BLaER1 (cell line): ENCODE data around the gene TBC1D3B.
"Not testable (repeated sequence)": the region's sequence is repeated elsewhere in the genome, so short reads cannot be mapped to it uniquely, and the experiment has no call there.

Experiments used
- H3K27ac ChIP-seq: shearing (Covaris generic); formaldehyde crosslinking; 2 replicates; pipeline ENCODE4 v1.8.1; 2022
- H3K27me3 ChIP-seq: shearing (Covaris generic); formaldehyde crosslinking; 2 replicates; pipeline ENCODE4 v1.8.1; 2022
- H3K36me3 ChIP-seq: shearing (Covaris generic); formaldehyde crosslinking; 2 replicates; pipeline ENCODE4 v1.8.1; 2022
- H3K4me1 ChIP-seq: shearing (Covaris generic); formaldehyde crosslinking; 2 replicates; pipeline ENCODE4 v1.8.1; 2022
- H3K4me2 ChIP-seq: shearing (Covaris generic); formaldehyde crosslinking; 2 replicates; pipeline ENCODE4 v1.8.1; 2022
- H3K4me3 ChIP-seq: shearing (Covaris generic); formaldehyde crosslinking; 2 replicates; pipeline ENCODE4 v1.8.1; 2022
- H3K9ac ChIP-seq: shearing (Covaris generic); formaldehyde crosslinking; 2 replicates; pipeline ENCODE4 v1.8.1; 2022
- H3K9me3 ChIP-seq: shearing (Covaris generic); formaldehyde crosslinking; 2 replicates; pipeline ENCODE4 v1.8.1; 2022
- H4K20me1 ChIP-seq: shearing (Covaris generic); formaldehyde crosslinking; 2 replicates; pipeline ENCODE4 v1.8.1; 2022
- Cebpa-rat ChIP-seq: shearing (Covaris generic); IDR thresholded peaks from 2 replicates; pipeline ENCODE4 v1.8.1; 2022

The TBC1D3B gene

DNA sequence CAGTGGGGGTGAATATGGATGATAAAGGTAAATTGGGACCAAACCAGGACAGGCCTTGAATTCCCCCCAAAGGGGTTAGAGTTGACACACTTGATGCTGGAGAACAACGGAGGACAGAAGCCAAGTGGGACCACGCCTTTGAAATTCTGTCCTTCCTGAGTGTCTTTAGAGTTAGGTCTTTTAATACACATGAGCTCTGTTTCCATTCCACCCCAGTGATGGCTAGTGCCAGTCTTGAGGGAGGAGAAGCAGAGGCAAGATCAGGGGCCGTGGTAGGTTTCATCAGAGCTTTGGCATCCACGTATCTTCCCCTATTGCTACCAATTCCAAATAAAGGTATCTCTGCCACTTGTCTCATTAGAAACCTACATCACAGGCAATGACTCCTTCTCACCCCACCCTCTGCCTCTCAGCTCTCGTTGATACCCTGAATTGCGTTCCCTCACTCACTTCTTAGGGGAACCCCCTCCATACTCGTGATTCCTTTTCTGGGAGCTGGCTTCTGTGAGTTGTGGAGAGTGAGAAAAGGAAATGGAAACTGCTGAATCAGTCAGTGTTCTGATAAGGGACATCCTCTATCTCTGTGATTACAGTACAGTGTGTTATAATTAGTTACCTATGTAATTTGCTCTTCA is 22.5 kb upstream of the TBC1D3B start:
- Histone ChIP-seq H3K27ac (no peak overlapping the region; the same call in 1 of the 2 replicates), H3K4me3 (no peak overlapping the region), H4K20me1 (no peaks in the 10 kb centered on the region), H3K9ac (no peak overlapping the region), H3K27me3 (no peaks in the 10 kb centered on the region), H3K36me3 (no peaks in the 10 kb centered on the region), H3K4me1 (peaks cover 73% of the 10 kb centered on the region), H3K9me3 (no peaks in the 10 kb centered on the region), H3K4me2 (peak overlapping the region; percentile 61)
- TF ChIP-seq Cebpa-rat: no peak

DNA sequence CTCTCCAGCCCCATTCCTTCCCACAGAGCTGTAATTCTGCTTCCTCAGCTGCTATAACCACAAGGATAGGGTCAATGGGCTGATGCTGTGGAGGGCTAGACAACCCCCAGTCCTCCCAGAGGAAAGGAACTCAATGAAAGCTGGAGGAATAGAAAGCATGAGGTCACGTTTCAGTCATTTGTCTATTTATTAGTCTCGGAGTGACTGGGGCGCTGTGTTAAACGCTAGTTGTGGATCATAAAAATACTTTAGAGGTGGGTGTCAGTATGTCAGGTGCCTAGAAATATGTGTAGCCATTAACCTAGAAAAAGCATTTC is 20.9 kb upstream of the TBC1D3B start:
- H3K9me3 ChIP-seq: no peaks in the 10 kb centered on the region
- no peaks in the 10 kb centered on the region for H4K20me1 ChIP-seq
- H3K27ac ChIP-seq: no peak overlapping the region; the same call in 1 of the 2 replicates
- H3K4me1 ChIP-seq: peaks cover 68% of the 10 kb centered on the region
- H3K9ac ChIP-seq: peak overlapping the region; percentile 26; the same call in 1 of the 2 replicates
- peak overlapping the region; percentile 82 for H3K4me2 ChIP-seq
- no peak for TF ChIP-seq Cebpa-rat
- H3K27me3 ChIP-seq: no peaks in the 10 kb centered on the region
- no peaks in the 10 kb centered on the region for H3K36me3 ChIP-seq
- no peak overlapping the region for H3K4me3 ChIP-seq

DNA sequence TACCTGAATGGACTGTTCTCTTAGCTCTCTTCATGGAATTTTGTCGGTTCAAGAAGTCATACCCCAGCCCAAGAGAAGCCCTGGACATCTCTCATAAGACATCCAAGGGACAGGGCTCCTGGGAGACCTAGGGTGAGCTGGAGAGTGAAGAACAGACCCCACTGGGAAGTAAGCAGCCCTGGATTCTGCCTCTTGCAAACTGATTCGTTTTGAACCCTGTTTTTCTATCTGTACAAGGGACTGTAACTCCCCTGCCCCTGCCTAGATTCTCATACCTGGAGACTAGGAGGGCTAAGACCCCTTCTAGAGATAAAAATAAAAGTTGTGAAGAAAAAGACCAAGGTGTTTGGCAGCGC is 19.7 kb upstream of the TBC1D3B start:
- H3K9ac ChIP-seq: 0 out of 2 replicates have a peak overlapping the region, but pooled peaks have one; percentile 19
- no peaks in the 10 kb centered on the region for H4K20me1 ChIP-seq
- peak overlapping the region; percentile 82 for H3K4me2 ChIP-seq
- peaks cover 67% of the 10 kb centered on the region for H3K4me1 ChIP-seq
- H3K27me3 ChIP-seq: no peaks in the 10 kb centered on the region
- H3K27ac ChIP-seq: peak overlapping the region; percentile 59; the same call in 1 of the 2 replicates
- TF ChIP-seq Cebpa-rat: no peak
- no peak overlapping the region for H3K4me3 ChIP-seq
- no peaks in the 10 kb centered on the region for H3K9me3 ChIP-seq
- H3K36me3 ChIP-seq: no peaks in the 10 kb centered on the region

DNA sequence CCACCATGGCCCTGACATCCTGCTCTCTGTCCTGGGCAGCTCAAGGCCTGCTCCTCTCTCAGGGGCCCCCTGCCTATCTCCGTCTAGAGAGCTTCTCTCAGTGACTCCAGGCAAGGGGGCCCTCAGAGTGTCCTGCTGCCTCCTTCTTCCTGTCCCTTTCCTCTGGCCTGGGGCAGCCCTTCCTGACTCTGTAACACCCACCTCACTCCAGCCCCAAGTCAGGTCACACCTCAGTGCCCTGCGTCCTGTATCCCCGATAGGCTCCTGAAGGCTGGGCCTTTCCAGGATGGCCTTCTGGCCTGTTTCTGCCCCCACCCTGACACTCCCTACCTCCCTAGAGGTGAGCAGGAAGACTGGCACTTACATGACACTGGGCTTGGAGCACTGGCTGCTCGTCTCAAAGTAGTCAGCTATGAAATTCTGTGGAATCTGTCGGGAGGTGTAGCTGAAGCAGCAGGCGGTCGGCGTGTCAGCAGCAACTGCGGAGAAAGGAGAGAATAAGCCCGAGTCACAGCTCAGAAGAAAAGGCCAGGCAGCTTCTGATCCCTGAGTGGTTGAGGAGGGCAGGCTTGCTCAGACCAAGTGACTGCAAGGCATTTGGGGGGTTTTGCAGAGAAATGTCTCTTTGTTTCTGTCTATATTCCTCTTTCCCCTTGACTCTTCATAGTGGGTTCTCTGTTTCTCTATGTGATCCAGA is 19.1 kb upstream of the TBC1D3B start:
- H3K27me3 ChIP-seq: no peaks in the 10 kb centered on the region
- H3K4me3 ChIP-seq: no peak overlapping the region
- no peaks in the 10 kb centered on the region for H3K9me3 ChIP-seq
- H3K9ac ChIP-seq: 0 out of 2 replicates have a peak overlapping the region, but pooled peaks have one; percentile 19
- peak overlapping the region; percentile 82 for H3K4me2 ChIP-seq
- no peak for TF ChIP-seq Cebpa-rat
- H4K20me1 ChIP-seq: no peaks in the 10 kb centered on the region
- H3K36me3 ChIP-seq: no peaks in the 10 kb centered on the region
- H3K27ac ChIP-seq: peak overlapping the region; percentile 59
- peaks cover 69% of the 10 kb centered on the region for H3K4me1 ChIP-seq

DNA sequence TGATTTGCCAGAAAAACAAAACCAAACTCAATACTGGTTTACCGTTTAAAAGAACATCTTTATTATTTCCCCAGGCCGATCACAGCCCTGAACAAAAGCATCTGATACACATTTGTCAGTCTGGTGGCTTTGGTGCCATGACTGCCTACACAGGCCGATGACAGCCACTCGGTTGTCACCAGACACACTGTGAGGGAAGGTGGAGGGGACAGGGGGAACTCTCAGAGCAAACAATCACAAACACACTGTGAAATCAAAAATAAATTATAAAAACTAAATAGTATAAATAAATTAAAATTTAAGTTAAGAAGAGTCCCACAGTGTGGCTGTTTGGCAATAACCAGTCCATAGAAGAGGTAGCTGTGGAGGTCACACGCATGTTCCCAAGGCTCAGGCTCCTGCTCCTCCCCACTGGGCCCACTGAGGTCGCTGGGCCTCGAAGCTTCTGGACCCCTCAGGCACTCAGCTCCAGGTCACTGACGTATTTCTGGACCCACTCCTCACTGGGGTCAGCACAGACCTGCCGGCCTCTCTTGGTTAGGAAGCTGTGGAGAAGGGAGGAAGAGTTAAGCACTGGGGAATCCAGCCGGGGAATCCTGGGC is 18.5 kb upstream of the TBC1D3B start:
- not testable (repeated sequence) for H3K36me3 ChIP-seq, H3K27me3 ChIP-seq, H3K9ac ChIP-seq, H4K20me1 ChIP-seq, H3K4me3 ChIP-seq, H3K9me3 ChIP-seq
- peak overlapping the region; percentile 59 for H3K27ac ChIP-seq
- peak overlapping the region; percentile 82 for H3K4me2 ChIP-seq
- H3K4me1 ChIP-seq: peaks cover 76% of the 10 kb centered on the region

DNA sequence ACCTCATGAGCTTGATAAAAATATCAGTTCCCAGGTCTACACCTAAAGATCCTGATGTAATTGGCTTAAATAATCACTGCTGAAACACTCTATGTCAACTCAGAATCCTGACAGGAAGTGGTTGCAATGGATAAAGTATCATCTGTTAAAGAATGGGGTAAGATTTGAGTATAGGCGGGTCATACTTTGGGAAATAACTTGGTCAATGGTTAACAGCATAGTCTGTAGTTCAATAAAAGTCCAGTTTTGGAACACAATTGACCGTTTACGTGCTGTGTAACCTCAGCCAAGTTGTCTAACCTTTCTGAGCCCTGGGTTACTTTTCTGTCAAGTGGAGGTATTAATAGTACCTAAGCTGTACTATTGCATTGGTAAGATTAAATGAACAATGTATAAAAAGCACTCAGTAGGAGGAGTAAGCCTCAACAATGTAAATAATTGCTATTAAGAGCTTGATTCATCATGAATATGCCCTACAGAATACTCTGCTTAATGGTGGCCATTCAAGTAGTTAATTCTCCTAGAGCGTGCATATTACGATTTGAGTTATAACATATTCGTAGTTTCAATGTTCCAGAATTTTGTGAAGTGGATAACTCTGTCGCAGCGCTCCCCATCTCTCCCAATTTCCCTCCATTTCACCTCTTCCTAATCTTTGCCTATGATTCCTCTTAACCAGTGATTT is 17.9 kb upstream of the TBC1D3B start:
- not testable (repeated sequence) for H3K27me3 ChIP-seq, H3K27ac ChIP-seq, H3K9me3 ChIP-seq, H3K36me3 ChIP-seq, H3K9ac ChIP-seq, H4K20me1 ChIP-seq, H3K4me3 ChIP-seq, H3K4me2 ChIP-seq
- H3K4me1 ChIP-seq: peaks cover 76% of the 10 kb centered on the region

DNA sequence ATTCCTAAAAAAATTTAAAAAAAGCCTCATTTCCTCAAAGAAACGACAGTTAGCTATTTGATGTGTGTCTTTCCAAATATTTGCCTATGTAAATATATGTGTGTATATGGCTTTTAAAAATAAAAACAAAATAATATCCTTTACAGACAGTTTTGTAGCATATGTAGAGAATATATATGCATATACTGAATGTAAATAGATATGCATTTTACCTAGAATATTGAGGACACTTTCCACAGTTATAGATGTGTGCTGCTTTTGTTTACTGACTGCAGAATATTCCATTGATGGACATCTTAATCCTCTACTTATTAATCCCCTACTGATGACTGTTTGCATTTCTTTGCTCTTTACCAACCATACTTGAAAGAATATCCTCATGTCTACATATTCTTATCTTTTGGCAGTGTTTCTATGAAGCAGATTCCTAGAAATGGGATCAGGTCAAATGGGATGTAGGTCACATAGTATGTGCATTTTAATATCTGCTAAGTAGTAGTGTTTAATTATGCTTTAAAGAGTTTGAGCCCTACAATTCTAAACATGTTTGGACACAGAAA is 16.9 kb upstream of the TBC1D3B start:
- TF ChIP-seq Cebpa-rat: no peak
- H3K4me2 ChIP-seq: no peak overlapping the region
- H3K4me1 ChIP-seq: peaks cover 73% of the 10 kb centered on the region

DNA sequence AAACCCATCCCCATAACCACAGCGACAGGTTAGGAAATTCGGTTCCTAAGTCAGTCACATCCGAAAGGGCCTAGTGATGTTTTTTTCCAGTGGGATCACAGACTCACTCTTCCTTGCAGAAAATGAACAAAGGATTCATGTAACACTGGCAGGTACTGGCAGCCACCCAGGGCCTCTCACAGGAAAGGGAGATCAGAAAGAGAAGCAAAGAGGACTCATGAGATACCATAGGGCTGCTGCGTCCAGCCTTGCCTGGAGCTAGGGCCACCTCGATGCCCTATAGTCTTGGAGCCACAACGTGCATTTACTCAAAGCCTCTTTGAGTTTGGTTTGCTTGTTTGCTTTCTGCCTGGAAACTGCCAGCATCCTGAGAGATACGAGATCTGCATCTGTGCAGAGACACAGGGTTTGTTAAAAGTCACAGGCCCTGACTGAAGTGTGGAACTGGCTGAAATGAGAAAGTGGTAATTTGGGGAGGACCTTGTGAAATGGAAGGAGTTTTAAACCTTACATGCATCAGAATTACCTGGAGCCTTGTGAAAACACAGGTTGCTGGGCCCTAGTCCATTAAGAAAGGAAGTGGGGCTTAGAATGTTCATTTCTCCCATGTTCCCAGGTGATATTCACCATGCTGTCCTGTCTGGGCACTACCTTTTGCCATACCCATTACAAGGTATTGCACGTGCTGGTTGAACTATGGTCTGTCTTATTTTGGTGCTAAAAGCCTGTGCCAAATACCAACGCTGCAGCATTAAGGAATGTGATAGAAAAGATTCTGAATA is 14.3 kb upstream of the TBC1D3B start:
- Histone ChIP-seq H3K4me2 (peak overlapping the region; percentile 17; the same call in 1 of the 2 replicates), H3K4me1 (peaks cover 62% of the 10 kb centered on the region)
- H3K9me3 ChIP-seq, H3K9ac ChIP-seq, H3K27ac ChIP-seq, H3K27me3 ChIP-seq, H3K36me3 ChIP-seq, H3K4me3 ChIP-seq, H4K20me1 ChIP-seq: not testable (repeated sequence)

More for the DNA sequence above, 16.9 kb upstream of the TBC1D3B start:
- H3K27ac ChIP-seq: no peak overlapping the region
- no peak overlapping the region for H3K9ac ChIP-seq
- no peaks in the 10 kb centered on the region for H3K27me3 ChIP-seq
- H3K4me3 ChIP-seq: no peak overlapping the region
- no peaks in the 10 kb centered on the region for H3K36me3 ChIP-seq
- no peaks in the 10 kb centered on the region for H4K20me1 ChIP-seq
- H3K9me3 ChIP-seq: no peaks in the 10 kb centered on the region

DNA sequence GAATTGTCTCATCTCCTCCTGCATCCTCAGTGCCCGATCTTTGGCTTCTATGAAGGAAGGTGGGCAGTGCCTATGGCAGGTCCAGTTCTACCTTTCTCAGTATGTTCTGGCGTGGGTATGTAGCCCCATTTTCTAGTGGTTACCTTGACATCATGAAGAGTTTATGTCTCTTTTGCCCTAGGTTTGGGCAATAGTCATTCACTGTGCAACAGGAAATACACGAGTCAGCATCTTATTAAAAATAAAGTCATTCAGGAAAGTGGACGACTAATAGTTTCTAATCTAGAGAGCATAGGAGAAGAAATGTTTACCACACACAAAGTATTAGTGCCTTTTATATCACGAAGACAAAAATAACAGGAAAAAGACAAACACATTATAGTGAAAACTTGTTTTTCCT is 13.6 kb upstream of the TBC1D3B start:
- not testable (repeated sequence) for H3K4me3 ChIP-seq, H3K36me3 ChIP-seq, H3K27ac ChIP-seq, H4K20me1 ChIP-seq, H3K9me3 ChIP-seq, H3K9ac ChIP-seq, H3K27me3 ChIP-seq
- H3K4me1 ChIP-seq: peaks cover 54% of the 10 kb centered on the region
- H3K4me2 ChIP-seq: 0 out of 2 replicates have a peak overlapping the region, but pooled peaks have one; percentile 17
